HG03060 (cell line): ENCODE data around the gene KCNH4.
"Not testable (repeated sequence)": the region's sequence is repeated elsewhere in the genome, so short reads cannot be mapped to it uniquely, and the experiment has no call there.

Experiments
- ATAC-seq: cut with Tn5 transposase; IDR thresholded peaks from one replicate; pipeline ENCODE4 v1.9.1; 2021; ENCODE audit warnings: low read depth, moderate number of reproducible peaks; ENCODE audit not compliant: unreplicated experiment

Gene KCNH4

GRCh38 chr17:42197564-42198156 is 16.7 kb upstream of the KCNH4 start:
- ATAC-seq = no peak

GRCh38 chr17:42193969-42194899 is 13.3 kb upstream of the KCNH4 start, which contains the start of gene GHDC:
Gene GHDC (minus strand): TSS chr17:42194494. CDS start chr17:42193581, 913 bp downstream.
- ATAC-seq = no peak

- ATAC-seq = no peak
Observed at GRCh38 chr17:42193216-42193968, 12.4 kb upstream of the KCNH4 start.

GRCh38 chr17:42192189-42193126 is 11.5 kb upstream of the KCNH4 start:
- ATAC-seq = no peak

GRCh38 chr17:42191275-42191608 is 10.3 kb upstream of the KCNH4 start:
- no peak for ATAC-seq

GRCh38 chr17:42190491-42191274 is 9.7 kb upstream of the KCNH4 start:
- no peak for ATAC-seq

- no peak for ATAC-seq
Observed at GRCh38 chr17:42189651-42189965, 8.7 kb upstream of the KCNH4 start.

GRCh38 chr17:42188749-42189650 is 8.1 kb upstream of the KCNH4 start:
- ATAC-seq = no peak

- ATAC-seq = no peak
Observed at GRCh38 chr17:42187833-42188232, 6.9 kb upstream of the KCNH4 start.

- not testable (repeated sequence) for ATAC-seq
Observed at GRCh38 chr17:42186191-42186590, 5.2 kb upstream of the KCNH4 start.

GRCh38 chr17:42185621-42185930 is 4.6 kb upstream of the KCNH4 start:
- ATAC-seq = no peak

GRCh38 chr17:42184713-42185620 is 4.0 kb upstream of the KCNH4 start, which contains the start of gene HCRT:
Gene HCRT (minus strand): TSS chr17:42185452. CDS start chr17:42185365, 87 bp downstream.
- ATAC-seq = no peak

- ATAC-seq = no peak
Observed at GRCh38 chr17:42183741-42184711, 3.1 kb upstream of the KCNH4 start.

- ATAC-seq = no peak
Observed at GRCh38 chr17:42182927-42183734, 2.2 kb upstream of the KCNH4 start.

- ATAC-seq = no peak
Observed at GRCh38 chr17:42181851-42182207, 887 bp upstream of the KCNH4 start.
